ENCODE results near the gene CRTC3. TPM values are rescaled to one million over a fixed set of nuclear protein-coding genes. Genes with fewer than 3 reads are reported as not detected.

CRTC3 gene
- total RNA-seq, 1 experiment from 2014 or later = 45.0 TPM

- BruUV-seq (replicated peaks) = no TSS peak
- no peak for DNase-seq (ENCODE audit: low read depth, low spot score)
- Histone ChIP-seq H3K27me3 (ENCODE audit: control insufficient read depth, insufficient read depth, low read length) (no peaks in the 10 kb centered on the region), H3K9me3 (ENCODE audit: control insufficient read depth, insufficient read depth, low read depth, low read length) (no peaks in the 10 kb centered on the region), H3K4me3 (ENCODE audit: low read depth in 2 of 2, low read length in 2 of 2) (no peak overlapping the region), H3K4me1 (ENCODE audit: control insufficient read depth, insufficient read depth, low read length) (peaks cover 8% of the 10 kb centered on the region), H3K27ac (ENCODE audit: low read length) (no peak overlapping the region), H3K36me3 (ENCODE audit: control insufficient read depth, insufficient read depth, low read length) (no peaks in the 10 kb centered on the region)
- ChIA-PET POLR2A (no interaction called here), CTCF (interaction anchor here (0.6 to 1.7 kb wide), 10 partner anchors 9 to 328 kb away, joined by 3 to 8 read pairs (median 4); partner anchors contain the start of genes BLM and HDDC3)
- no peak for ATAC-seq
- no peak for TF ChIP-seq TCF7L2 (IDR thresholded peaks at IDR 0.05; ENCODE audit: low read depth, low read length)
- no peak for TF ChIP-seq SIN3A (IDR thresholded peaks at IDR 0.05; ENCODE audit: borderline replicate concordance, insufficient read depth, low read depth, low read length)
- TF ChIP-seq POLR2AphosphoS5 (IDR thresholded peaks at IDR 0.05; ENCODE audit: low read depth, low read length) = no peak
- no peak for TF ChIP-seq CTCF (IDR thresholded peaks at IDR 0.05)
- TF ChIP-seq REST (IDR thresholded peaks at IDR 0.05; ENCODE audit: insufficient read depth in 1 of 2, low read depth in 2 of 2, low read length in 1 of 2) = no peak
- intact Hi-C loops (cut with micrococcal nuclease; ENCODE audit: unreplicated experiment) (no loop called here), in situ Hi-C loops (cut with HindIII; ENCODE audit: low pct_unique_long_range_greater_than_20kb, low sequenced_read_pairs) (no loop called here)
These were observed 117.6 kb downstream of the CRTC3 start for GRCh38 chr15:90647326-90647725.

- H3K4me1 ChIP-seq (ENCODE audit: control insufficient read depth, insufficient read depth, low read length) = peaks cover 8% of the 10 kb centered on the region
- no peak for DNase-seq (ENCODE audit: low read depth, low spot score)
- no peak overlapping the region for H3K27ac ChIP-seq (ENCODE audit: low read length)
- no peak overlapping the region for H3K4me3 ChIP-seq (ENCODE audit: low read depth in 2 of 2, low read length in 2 of 2)
- TF ChIP-seq TCF7L2 (IDR thresholded peaks at IDR 0.05; ENCODE audit: low read depth, low read length) = no peak
- TF ChIP-seq CTCF (IDR thresholded peaks at IDR 0.05) = peak; percentile 95
- TF ChIP-seq POLR2AphosphoS5 (IDR thresholded peaks at IDR 0.05; ENCODE audit: low read depth, low read length) = no peak
- TF ChIP-seq SIN3A (IDR thresholded peaks at IDR 0.05; ENCODE audit: borderline replicate concordance, insufficient read depth, low read depth, low read length) = no peak
- H3K36me3 ChIP-seq (ENCODE audit: control insufficient read depth, insufficient read depth, low read length) = no peaks in the 10 kb centered on the region
- H3K27me3 ChIP-seq (ENCODE audit: control insufficient read depth, insufficient read depth, low read length) = no peaks in the 10 kb centered on the region
- ChIA-PET POLR2A (no interaction called here), CTCF (interaction anchor here (0.6 to 1.7 kb wide), 10 partner anchors 10 to 401 kb away, joined by 3 to 8 read pairs (median 4); partner anchors contain the start of genes BLM and HDDC3)
- in situ Hi-C loops (cut with HindIII; ENCODE audit: low pct_unique_long_range_greater_than_20kb, low sequenced_read_pairs) = no loop called here
- no TSS peak for BruUV-seq (replicated peaks)
- intact Hi-C loops (cut with micrococcal nuclease; ENCODE audit: unreplicated experiment) = loop anchor here (1.0 to 2.0 kb wide), 2 partner anchors 42 to 238 kb away; no protein-coding TSS in a partner anchor
- H3K9me3 ChIP-seq (ENCODE audit: control insufficient read depth, insufficient read depth, low read depth, low read length) = no peaks in the 10 kb centered on the region
- peak; percentile 60 for ATAC-seq
These were observed 118.7 kb downstream of the CRTC3 start for GRCh38 chr15:90648137-90649070.

Measured in Panc1 (cell line).